ENCODE data around the gene CNKSR3. TPM values are rescaled to one million over a fixed set of nuclear protein-coding genes. Genes with fewer than 3 reads are reported as not detected.

CNKSR3 gene
- total RNA-seq, 4 donors from 2014 or later: 10.4 to 23.9 (median 19.6) TPM

- H3K27ac ChIP-seq (replicated peaks in 1 of 4): no peak overlapping the region
- DNase-seq (ENCODE audit: extremely low spot score): no peak
- no peak overlapping the region for H3K4me3 ChIP-seq
Observed at GRCh38 chr6:154427446-154427845, 83.0 kb downstream of the CNKSR3 start.

GRCh38 chr6:154426997-154427396 lies 83.5 kb downstream of the CNKSR3 start:
- Histone ChIP-seq H3K27me3 (no peaks in the 10 kb centered on the region), H3K4me1 (peaks cover 4 to 8% (median 5%) of the 10 kb centered on the region in 4 donors), H3K4me3 (no peak overlapping the region), H3K27ac (replicated peaks in 1 of 4) (no peak overlapping the region), H3K9me3 (no peaks in the 10 kb centered on the region), H3K36me3 (peaks cover 0 to 38% (median 7%) of the 10 kb centered on the region in 4 donors)
- TF ChIP-seq CTCF (IDR thresholded peaks at IDR 0.05) (no peak), POLR2AphosphoS5 (IDR thresholded peaks at IDR 0.05) (no peak), EP300 (IDR thresholded peaks at IDR 0.05) (no peak), POLR2A (IDR thresholded peaks at IDR 0.05; ENCODE audit: low read depth) (no peak)
- intact Hi-C loops (cut with DNase I): no loop called here
- no peak for DNase-seq (ENCODE audit: extremely low spot score)
- WGBS: 100% methylated on average over 1 of the region's 1 CpG

More at GRCh38 chr6:154427446-154427845, 83.0 kb downstream of the CNKSR3 start:
- peaks cover 0 to 34% (median 4%) of the 10 kb centered on the region in 4 donors for H3K36me3 ChIP-seq
- intact Hi-C loops (cut with DNase I): no loop called here
- no peaks in the 10 kb centered on the region for H3K27me3 ChIP-seq
- TF ChIP-seq EP300 (IDR thresholded peaks at IDR 0.05) (no peak), POLR2AphosphoS5 (IDR thresholded peaks at IDR 0.05) (no peak), CTCF (IDR thresholded peaks at IDR 0.05) (no peak), POLR2A (IDR thresholded peaks at IDR 0.05; ENCODE audit: low read depth) (no peak)
- no peaks in the 10 kb centered on the region for H3K9me3 ChIP-seq
- peaks cover 4 to 8% (median 6%) of the 10 kb centered on the region in 4 donors for H3K4me1 ChIP-seq

GRCh38 chr6:154425034-154425433 lies 85.5 kb downstream of the CNKSR3 start:
- 95% methylated on average over 4 of the region's 4 CpGs for WGBS
- peaks cover 4 to 53% (median 14%) of the 10 kb centered on the region in 4 donors for H3K36me3 ChIP-seq
- no peaks in the 10 kb centered on the region for H3K9me3 ChIP-seq
- H3K4me3 ChIP-seq: no peak overlapping the region
- no peak for DNase-seq (ENCODE audit: extremely low spot score)
- no peak for TF ChIP-seq POLR2AphosphoS5 (IDR thresholded peaks at IDR 0.05)
- no peak for TF ChIP-seq POLR2A (IDR thresholded peaks at IDR 0.05; ENCODE audit: low read depth)
- no peak for TF ChIP-seq EP300 (IDR thresholded peaks at IDR 0.05)
- TF ChIP-seq CTCF (IDR thresholded peaks at IDR 0.05): no peak
- no peaks in the 10 kb centered on the region for H3K27me3 ChIP-seq
- H3K27ac ChIP-seq (replicated peaks in 1 of 4): no peak overlapping the region
- H3K4me1 ChIP-seq: peaks cover 0 to 6% (median 4%) of the 10 kb centered on the region in 4 donors
- intact Hi-C loops (cut with DNase I): no loop called here

GRCh38 chr6:154414021-154414813 lies 96.3 kb downstream of the CNKSR3 start:
- TF ChIP-seq EP300 (IDR thresholded peaks at IDR 0.05): no peak
- TF ChIP-seq CTCF (IDR thresholded peaks at IDR 0.05): no peak
- TF ChIP-seq POLR2AphosphoS5 (IDR thresholded peaks at IDR 0.05): no peak
- TF ChIP-seq POLR2A (IDR thresholded peaks at IDR 0.05; ENCODE audit: low read depth): no peak
- H3K4me1 ChIP-seq: peaks cover 26 to 35% (median 33%) of the 10 kb centered on the region in 4 donors
- intact Hi-C loops (cut with DNase I): loop anchor here (5.0 kb wide), 2 partner anchors 33 to 93 kb away; no protein-coding TSS in a partner anchor
- 88% methylated on average over 8 of the region's 8 CpGs for WGBS
- H3K4me3 ChIP-seq: no peak overlapping the region
- H3K9me3 ChIP-seq: no peaks in the 10 kb centered on the region
- H3K27ac ChIP-seq (replicated peaks in 1 of 4): peak overlapping the region in 2 of 4 donors; percentile 18 to 29
- peaks cover 0 to 47% (median 17%) of the 10 kb centered on the region in 4 donors for H3K36me3 ChIP-seq
- no peaks in the 10 kb centered on the region for H3K27me3 ChIP-seq
- DNase-seq (ENCODE audit: extremely low spot score): no peak
